NOMO-1 (cell line): ENCODE data around the gene UPP2.

Experiments
- DNase-seq, 2 experiments: peaks; one replicate each; lab custom pipeline; 2025; ENCODE audit not compliant: unreplicated experiment in 2 of 2; lab: John Stamatoyannopoulos, UW

UPP2 gene

GRCh38 chr2:158135096-158135495, 33.4 kb downstream of the UPP2 start:
- DNase-seq, result no peak

DNA sequence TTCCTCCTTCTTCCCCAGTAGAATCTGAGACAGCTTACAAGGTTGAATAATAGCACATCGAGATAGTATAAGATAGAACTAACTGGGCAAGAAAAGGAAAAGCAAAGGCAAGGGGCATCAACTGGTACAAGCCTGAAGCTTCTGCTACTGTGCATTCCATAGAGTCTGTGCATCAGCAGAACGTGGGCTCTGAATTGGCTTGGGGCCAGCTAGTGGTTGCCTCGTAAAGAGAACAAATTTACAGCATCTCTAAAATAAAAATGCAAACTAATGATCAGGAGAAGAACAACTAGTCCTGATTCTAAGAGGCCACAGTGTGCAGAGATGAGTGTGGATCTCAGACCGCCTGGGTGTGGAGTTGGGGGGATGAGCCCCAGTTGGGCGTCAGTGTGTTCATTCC, 36.6 kb downstream of the UPP2 start:
- DNase-seq, result no peak

DNA sequence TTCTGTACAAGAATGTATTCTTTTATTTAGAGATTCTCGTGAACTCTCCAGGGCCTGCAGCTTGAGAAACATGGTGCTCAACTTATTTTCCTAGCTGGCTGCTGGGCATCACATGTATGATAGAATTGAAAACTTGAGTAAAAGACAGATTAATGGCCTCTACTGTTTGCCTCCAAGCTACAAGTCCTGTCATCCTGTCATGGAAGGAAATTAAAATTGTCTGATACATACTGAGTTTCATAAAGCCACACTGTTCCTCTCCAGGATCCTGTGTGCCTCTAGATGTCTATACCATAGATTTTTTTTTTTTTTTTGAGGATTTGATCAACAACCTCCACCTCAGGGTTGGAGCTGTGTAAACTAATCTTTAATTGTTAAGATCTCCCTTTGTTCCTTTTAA, 38.5 kb downstream of the UPP2 start:
- no peak for DNase-seq

GRCh38 chr2:158142165-158142564, 40.5 kb downstream of the UPP2 start:
- peak in 1 of 2 experiments; percentile 63 for DNase-seq

DNA sequence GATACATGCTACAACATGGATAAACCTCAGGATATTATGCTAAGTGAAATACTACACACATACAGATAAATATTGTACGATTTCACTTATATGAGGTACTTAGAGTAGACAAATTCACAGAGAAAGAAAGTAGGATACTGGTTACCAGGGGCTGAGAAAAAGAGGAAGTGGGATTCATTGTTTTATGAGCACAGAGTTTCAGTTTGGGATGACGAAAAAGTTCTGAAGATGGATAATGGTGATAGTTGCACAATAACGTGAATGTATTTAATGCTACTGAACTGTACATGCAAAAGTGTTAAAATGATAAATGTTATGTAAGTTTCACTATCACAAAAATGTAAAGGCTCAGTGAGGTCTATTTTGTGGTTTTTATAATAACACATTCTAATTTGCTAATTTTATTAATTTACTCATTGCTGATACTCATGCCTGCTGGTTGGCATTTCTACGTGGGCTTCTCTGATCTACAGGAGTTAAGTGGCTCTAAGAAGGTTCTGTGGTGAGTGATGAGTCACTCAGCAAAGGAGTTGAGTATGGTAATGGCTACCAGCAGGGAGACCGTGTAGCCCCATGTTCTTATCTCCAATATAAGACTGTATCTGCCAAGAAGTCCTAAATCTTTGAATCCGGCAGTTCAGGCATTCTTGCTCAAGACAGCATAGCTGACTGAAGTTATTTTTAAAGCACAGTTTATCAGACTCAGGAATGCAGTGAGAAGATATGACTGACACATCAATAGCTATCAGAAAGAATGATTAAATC, 41.1 kb downstream of the UPP2 start:
- DNase-seq, result peak; percentile 82 to 96

DNA sequence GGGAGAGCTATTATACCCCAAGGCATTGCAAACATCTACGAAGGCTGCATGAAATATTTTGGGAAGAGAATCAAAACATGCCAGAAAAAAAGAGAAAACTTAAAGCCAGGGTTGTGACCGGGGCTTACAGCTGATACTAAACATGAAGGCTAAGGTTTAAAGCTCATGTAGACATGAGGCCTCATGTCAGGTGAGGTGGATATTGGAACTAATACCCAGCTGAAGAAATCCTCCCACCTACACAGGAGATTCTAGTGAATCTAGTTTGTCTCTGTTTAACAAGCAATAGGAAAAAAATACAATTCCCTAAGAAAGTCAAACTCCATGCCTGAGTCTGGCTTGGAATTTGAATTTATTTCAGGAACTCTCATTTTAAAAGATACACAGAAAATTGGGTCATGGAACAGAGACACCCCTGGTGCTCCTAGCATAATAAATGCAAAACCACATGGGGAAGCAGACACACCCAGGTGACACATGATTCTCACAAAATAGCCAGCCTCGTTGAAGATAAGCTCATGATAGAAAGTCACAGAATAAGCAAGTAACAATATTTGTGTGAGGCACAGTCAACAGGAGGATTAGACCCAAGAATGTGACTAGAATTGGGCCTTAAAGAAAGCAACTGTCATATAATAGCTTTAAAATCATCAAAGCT, 42.2 kb downstream of the UPP2 start:
- peak in 1 of 2 experiments; percentile 29 for DNase-seq

GRCh38 chr2:158144914-158145625, 43.4 kb downstream of the UPP2 start:
- DNase-seq, result no peak

- no peak for DNase-seq
Measured at GRCh38 chr2:158153270-158154015, 51.8 kb downstream of the UPP2 start.

- DNase-seq, result no peak
Measured at GRCh38 chr2:158154596-158154995, 52.9 kb downstream of the UPP2 start.

- no peak for DNase-seq
Measured at GRCh38 chr2:158172719-158173118, 71.0 kb downstream of the UPP2 start.

GRCh38 chr2:158174495-158174894, 72.8 kb downstream of the UPP2 start:
- DNase-seq, result peak; percentile 9 to 70

DNA sequence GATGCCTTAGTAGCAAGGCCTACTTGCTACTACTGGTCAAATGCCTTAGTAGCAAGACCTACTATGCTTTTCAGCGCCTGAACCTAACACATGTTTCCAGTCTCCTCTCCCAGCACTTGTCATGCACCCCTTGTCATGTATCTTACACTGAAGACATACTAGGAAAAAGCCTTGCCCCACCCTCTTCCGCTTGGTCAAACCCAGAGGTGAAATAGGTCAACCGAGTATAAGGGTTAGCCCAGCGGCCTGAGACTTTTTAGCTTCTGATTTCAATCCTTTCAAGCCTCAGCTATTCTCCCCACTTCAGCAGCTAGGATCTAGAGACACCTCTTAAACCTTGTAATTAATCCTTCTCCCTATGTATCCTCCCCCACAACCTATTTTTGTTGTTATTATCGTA, 73.3 kb downstream of the UPP2 start:
- no peak for DNase-seq

GRCh38 chr2:158178646-158179045, 77.0 kb downstream of the UPP2 start:
- DNase-seq, result peak; percentile 29 to 34

DNA sequence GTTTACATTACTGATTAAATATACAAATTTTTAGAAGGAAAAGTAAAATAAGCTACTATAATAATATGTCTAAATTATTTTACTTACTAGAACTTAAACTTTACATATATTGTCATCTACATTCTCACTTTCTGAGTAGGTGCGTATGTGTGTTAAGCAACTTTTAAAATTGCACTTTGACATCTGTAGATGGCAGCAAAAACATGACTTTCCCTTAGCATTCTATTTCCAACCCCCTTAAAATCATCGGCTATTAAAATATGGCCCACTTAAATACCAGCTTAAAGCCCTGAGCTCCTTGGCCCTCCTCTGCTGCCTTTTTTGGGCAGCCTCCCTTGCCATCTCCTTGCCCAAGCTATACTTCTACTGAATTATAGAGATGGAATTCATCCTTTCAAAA, 78.0 kb downstream of the UPP2 start:
- DNase-seq, result peak; percentile 34 to 43

DNA sequence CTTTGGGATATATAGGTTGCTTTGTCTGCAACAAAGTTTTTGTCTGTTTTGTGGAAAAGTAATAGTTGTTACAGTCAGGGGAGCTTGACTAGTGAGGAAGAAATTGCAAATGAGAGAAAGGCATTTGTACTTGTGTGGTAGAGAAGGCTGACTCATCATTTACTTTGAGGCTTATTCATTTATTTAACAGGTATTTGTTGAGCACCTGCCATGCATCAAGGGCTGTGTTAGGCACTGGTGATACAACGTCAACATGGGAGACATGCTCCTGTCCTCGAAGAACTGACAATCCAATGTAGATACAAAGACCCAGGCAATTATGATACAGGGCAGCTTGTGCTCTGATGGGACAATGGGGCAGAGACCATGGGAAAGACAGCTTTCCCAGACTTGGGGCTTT, 79.5 kb downstream of the UPP2 start:
- no peak for DNase-seq

GRCh38 chr2:158182676-158183295, 81.1 kb downstream of the UPP2 start:
- no peak for DNase-seq

DNA sequence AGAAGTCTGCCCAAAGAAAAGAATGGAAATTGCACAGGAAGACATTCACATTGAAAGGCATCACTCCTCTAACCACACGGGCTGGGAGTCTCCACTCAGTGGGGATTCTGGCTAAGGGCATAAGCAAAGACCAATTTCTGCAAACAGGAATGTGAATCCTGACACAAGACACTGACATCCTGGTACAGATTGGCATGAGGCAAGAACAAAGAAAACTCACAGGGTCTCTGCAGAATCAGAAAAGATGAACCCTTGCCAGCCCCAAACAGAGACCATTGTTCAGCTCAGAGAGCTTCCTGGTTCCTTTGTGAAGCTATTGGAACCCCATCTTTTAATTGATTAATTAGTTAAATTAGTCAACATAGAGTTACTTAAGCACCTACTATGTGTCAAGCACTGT, 82.3 kb downstream of the UPP2 start:
- no peak for DNase-seq

DNA sequence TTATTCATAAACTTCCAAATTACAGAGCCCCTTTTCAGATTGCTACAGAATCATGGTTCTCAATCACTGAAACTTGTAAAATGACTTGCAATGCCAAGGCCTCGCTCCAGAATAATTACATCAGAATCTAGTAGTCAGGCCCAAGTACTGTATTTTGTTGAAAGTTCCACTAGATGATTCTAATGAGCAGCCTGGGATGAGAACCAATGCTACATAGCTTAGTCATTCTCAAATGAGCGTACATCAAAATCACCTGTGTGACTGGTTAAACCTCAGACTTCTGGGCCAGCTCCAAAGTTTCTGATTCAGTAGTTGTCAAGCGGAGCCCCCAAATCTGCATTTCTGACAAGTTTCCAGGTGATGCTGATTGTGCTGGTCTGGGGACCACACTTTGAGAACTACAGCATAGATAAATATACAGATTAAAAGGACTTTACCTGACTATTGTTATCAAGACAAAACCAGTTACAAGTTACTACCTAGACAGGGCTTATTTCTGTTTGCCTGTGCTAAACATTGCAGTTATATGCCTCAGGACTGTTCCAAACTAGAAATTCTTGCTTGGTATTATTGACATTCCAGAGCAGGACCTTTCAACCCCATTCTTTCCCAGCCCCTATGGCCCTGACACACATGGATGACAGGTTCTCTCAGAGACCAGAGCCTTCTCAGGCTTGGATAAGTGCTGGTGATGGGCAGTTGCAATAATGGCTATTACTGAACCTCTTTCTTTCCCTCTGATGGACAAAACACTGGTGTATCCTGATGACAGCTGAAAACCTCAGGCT, 83.1 kb downstream of the UPP2 start:
- no peak for DNase-seq
